ENCODE measurements around the gene DRICH1.
"Not testable (repeated sequence)": the region's sequence is repeated elsewhere in the genome, so short reads cannot be mapped to it uniquely, and the experiment has no call there.

The DRICH1 gene

GRCh38 chr22:23649071-23649501, 17.0 kb upstream of the DRICH1 start:
- no peak for DNase-seq (ENCODE audit: low read depth in 2 of 2)

GRCh38 chr22:23646526-23646925, 14.4 kb upstream of the DRICH1 start:
- DNase-seq (ENCODE audit: low read depth in 2 of 2): not testable (repeated sequence)

- DNase-seq (ENCODE audit: low read depth in 2 of 2): not testable (repeated sequence)
These were observed 8.1 kb upstream of the DRICH1 start for GRCh38 chr22:23640206-23640605.

- DNase-seq (ENCODE audit: low read depth in 2 of 2): no peak
These were observed 7.5 kb upstream of the DRICH1 start for GRCh38 chr22:23639661-23640060.

- DNase-seq (ENCODE audit: low read depth in 2 of 2): no peak
These were observed 6.5 kb upstream of the DRICH1 start for GRCh38 chr22:23638611-23639010.

- not testable (repeated sequence) for DNase-seq (ENCODE audit: low read depth in 2 of 2)
These were observed 3.2 kb upstream of the DRICH1 start for GRCh38 chr22:23635291-23635690.

GRCh38 chr22:23628056-23628743, 3.9 kb downstream of the DRICH1 start:
- DNase-seq (ENCODE audit: low read depth in 2 of 2): not testable (repeated sequence)

- peak; percentile 15 to 19 for DNase-seq (ENCODE audit: low read depth in 2 of 2)
These were observed 4.6 kb downstream of the DRICH1 start for GRCh38 chr22:23627401-23628055.

GRCh38 chr22:23626286-23626975, 5.7 kb downstream of the DRICH1 start:
- DNase-seq (ENCODE audit: low read depth in 2 of 2): no peak

- no peak for DNase-seq (ENCODE audit: low read depth in 2 of 2)
These were observed 9.5 kb downstream of the DRICH1 start for GRCh38 chr22:23622634-23623033.

GRCh38 chr22:23621916-23622315, 10.2 kb downstream of the DRICH1 start:
- DNase-seq (ENCODE audit: low read depth in 2 of 2): not testable (repeated sequence)

- no peak for DNase-seq (ENCODE audit: low read depth in 2 of 2)
These were observed 10.9 kb downstream of the DRICH1 start for GRCh38 chr22:23621082-23621780.

GRCh38 chr22:23613193-23613972, 18.7 kb downstream of the DRICH1 start:
- no peak for DNase-seq (ENCODE audit: low read depth in 2 of 2)

- no peak for DNase-seq (ENCODE audit: low read depth in 2 of 2)
These were observed 21.9 kb downstream of the DRICH1 start for GRCh38 chr22:23609983-23610781.

GRCh38 chr22:23608583-23608982, 23.5 kb downstream of the DRICH1 start:
- no peak for DNase-seq (ENCODE audit: low read depth in 2 of 2)

GRCh38 chr22:23606204-23607131, 25.7 kb downstream of the DRICH1 start:
- DNase-seq (ENCODE audit: low read depth in 2 of 2): no peak

- DNase-seq (ENCODE audit: low read depth in 2 of 2): no peak
These were observed 27.0 kb downstream of the DRICH1 start for GRCh38 chr22:23604939-23605712.

GRCh38 chr22:23603266-23603665, 28.9 kb downstream of the DRICH1 start:
- DNase-seq (ENCODE audit: low read depth in 2 of 2): no peak
